KG1 (cell line): ENCODE results near the gene ANLN.
"Not testable (repeated sequence)": the region's sequence is repeated elsewhere in the genome, so short reads cannot be mapped to it uniquely, and the experiment has no call there.

ENCODE experiments used
- DNase-seq: peaks from one replicate; lab custom pipeline; 2025; lab: John Stamatoyannopoulos, UW

Gene ANLN

GRCh38 chr7:36468370-36469101 lies 78.9 kb downstream of the ANLN start:
- DNase-seq = no peak

- no peak for DNase-seq
Observed at GRCh38 chr7:36469236-36469635, 79.6 kb downstream of the ANLN start.

- no peak for DNase-seq
Observed at GRCh38 chr7:36472141-36472729, 82.6 kb downstream of the ANLN start.

GRCh38 chr7:36473454-36474282 lies 84.0 kb downstream of the ANLN start:
- DNase-seq = peak; percentile 19

- peak; percentile 56 for DNase-seq
Observed at GRCh38 chr7:36474283-36475010, 84.8 kb downstream of the ANLN start.

- no peak for DNase-seq
Observed at GRCh38 chr7:36475011-36475342, 85.3 kb downstream of the ANLN start.

- DNase-seq = no peak
Observed at GRCh38 chr7:36475381-36475780, 85.7 kb downstream of the ANLN start.

- DNase-seq = no peak
Observed at GRCh38 chr7:36478745-36479144, 89.1 kb downstream of the ANLN start.

- not testable (repeated sequence) for DNase-seq
Observed at GRCh38 chr7:36483853-36484252, 94.2 kb downstream of the ANLN start.

- DNase-seq = no peak
Observed at GRCh38 chr7:36484265-36484664, 94.6 kb downstream of the ANLN start.

- no peak for DNase-seq
Observed at GRCh38 chr7:36486336-36486735, 96.7 kb downstream of the ANLN start.

GRCh38 chr7:36487756-36488336 lies 98.2 kb downstream of the ANLN start:
- peak; percentile 40 for DNase-seq

GRCh38 chr7:36488672-36489071 lies 99.0 kb downstream of the ANLN start:
- not testable (repeated sequence) for DNase-seq

GRCh38 chr7:36490419-36490830 lies 100.8 kb downstream of the ANLN start:
- no peak for DNase-seq

GRCh38 chr7:36491317-36491716 lies 101.7 kb downstream of the ANLN start:
- DNase-seq = no peak

- DNase-seq = no peak
Observed at GRCh38 chr7:36496576-36496975, 106.9 kb downstream of the ANLN start.

GRCh38 chr7:36497176-36497575 lies 107.5 kb downstream of the ANLN start:
- not testable (repeated sequence) for DNase-seq

- DNase-seq = no peak
Observed at GRCh38 chr7:36497775-36498174, 108.1 kb downstream of the ANLN start.
